CD4-positive, alpha-beta T cell (primary cell): Measurements from ENCODE around the gene DSG1. TPM values are rescaled to one million over a fixed set of nuclear protein-coding genes. Genes with fewer than 3 reads are reported as not detected.

Source experiments
- ATAC-seq: fragments of 200-7000 bp; cut with Tn5 transposase; one replicate; pipeline ENCODE4 v1.10.0; 2022; ENCODE audit warnings: mild to moderate bottlenecking; ENCODE audit not compliant: poor library complexity
- CTCF ChIA-PET: fragments of 350-600 bp; sonication (Branson Sonifier 250); formaldehyde crosslinking; loops from one replicate; lab custom pipeline; 2021; ENCODE audit warnings: antibody characterized with exemption, inconsistent platforms; lab: Charles Lee
- POLR2A ChIA-PET: fragments of 350-600 bp; sonication (Branson Sonifier 250); formaldehyde crosslinking; loops from one replicate; lab custom pipeline; 2021; ENCODE audit warnings: antibody characterized with exemption, inconsistent platforms; lab: Charles Lee
- DNase-seq, 14 experiments: peaks; one replicate each; pipeline ENCODE4 v3.0.0-alpha.2; 2013 to 2020; ENCODE audit warnings: mixed read lengths in 2 of 14
- H3K27ac ChIP-seq, 2 donors: one replicate each; pipeline versions ENCODE4 v1.5.1 to v1.7.0; 2013; ENCODE audit warnings: low read length in 2 of 2, low read depth in 1 of 2, mild to moderate bottlenecking in 1 of 2
- H3K27me3 ChIP-seq, 2 experiments: 1 replicate in 1 of 2; 2 replicates in 1 of 2; pipeline versions ENCODE4 v1.6.1 to v1.7.0; 2013; ENCODE audit warnings: low read length in 2 of 2, control low read depth in 1 of 2, mild to moderate bottlenecking in 1 of 2, moderate library complexity in 1 of 2; ENCODE audit not compliant: insufficient read depth in 2 of 2, control insufficient read depth in 1 of 2
- H3K36me3 ChIP-seq: one replicate; pipeline ENCODE4 v1.6.1; 2013; ENCODE audit warnings: low read length, control low read depth; ENCODE audit not compliant: insufficient read depth
- H3K4me1 ChIP-seq: one replicate; pipeline ENCODE4 v1.6.1; 2013; ENCODE audit warnings: low read length, control low read depth; ENCODE audit not compliant: insufficient read depth
- H3K4me3 ChIP-seq: one replicate; pipeline ENCODE4 v1.5.1; 2013; ENCODE audit warnings: mild to moderate bottlenecking, low read length, moderate library complexity
- H3K9me3 ChIP-seq, 2 experiments: 1 replicate in 1 of 2; 2 replicates in 1 of 2; pipeline versions ENCODE4 v1.6.1 to v1.7.0; 2013; ENCODE audit warnings: low read length in 2 of 2, mild to moderate bottlenecking in 2 of 2, control low read depth in 1 of 2, moderate library complexity in 1 of 2; ENCODE audit not compliant: control insufficient read depth in 1 of 2, insufficient read depth in 1 of 2
- H3K27ac Mint-ChIP-seq: one replicate; pipeline ENCODE4 v1.8.0; 2020; ENCODE audit warnings: mixed read lengths
- H3K27me3 Mint-ChIP-seq: one replicate; pipeline ENCODE4 v1.8.0; 2021; ENCODE audit warnings: mixed read lengths
- H3K36me3 Mint-ChIP-seq: one replicate; pipeline ENCODE4 v1.8.0; 2021; ENCODE audit warnings: low read depth, mixed read lengths
- H3K4me1 Mint-ChIP-seq: one replicate; pipeline ENCODE4 v1.8.0; 2021; ENCODE audit warnings: low read depth, mixed read lengths
- H3K4me3 Mint-ChIP-seq: one replicate; pipeline ENCODE4 v1.8.0; 2020; ENCODE audit warnings: mild to moderate bottlenecking, mixed read lengths
- H3K9me3 Mint-ChIP-seq: one replicate; pipeline ENCODE4 v1.8.0; 2020; ENCODE audit warnings: mixed read lengths
- intact Hi-C, 2 experiments: fragments of 100-400 bp; cut with DNase I in 1 of 2; cut with micrococcal nuclease in 1 of 2; formaldehyde crosslinking; loops; one replicate each; pipeline versions ENCODE4 v1.15.1 to v1.9.0; 2023 to 2025; cut with DNase I, micrococcal nuclease
- total RNA-seq, 174 experiments: library from RNA in 2 of 174; stranded (reverse) in 2 of 174; gene quantifications; one replicate each; pipeline ENCODE4 v1.2.3 and lab custom pipeline; 2021 to 2026
- TF ChIP-seq, protein P1 (sequence below): fragments of 200-600 bp; IDR thresholded peaks from one replicate; pipeline ENCODE4 v1.8.0; 2022; ENCODE audit warnings: antibody characterized with exemption, mild to moderate bottlenecking

The DSG1 gene
- total RNA-seq, 2 experiments from 2014 or later: not detected

DNA sequence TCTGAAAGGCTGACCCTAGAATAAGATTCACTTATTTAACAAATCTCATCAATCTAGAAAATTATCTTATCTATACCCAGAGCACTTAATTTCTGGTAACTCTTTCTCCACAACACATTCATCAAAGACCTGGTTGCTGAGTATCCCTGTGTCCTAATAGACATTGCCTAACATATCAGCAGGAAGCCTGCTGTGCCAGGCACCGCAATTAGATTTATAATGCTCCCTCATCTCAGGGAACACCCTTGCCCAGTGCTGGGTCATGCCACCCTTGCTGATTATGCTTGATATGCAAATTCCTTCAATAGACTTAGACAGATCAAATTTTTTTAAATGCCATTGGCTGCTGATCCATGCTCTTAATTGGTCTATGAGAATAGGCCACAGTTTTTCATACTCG is 3.8 kb downstream of the DSG1 start:
- Histone ChIP-seq H3K4me3 (no peak overlapping the region), H3K27me3 (no peaks in the 10 kb centered on the region), H3K27ac (no peak overlapping the region), H3K4me1 (no peaks in the 10 kb centered on the region), H3K9me3 (no peaks in the 10 kb centered on the region), H3K36me3 (no peaks in the 10 kb centered on the region)
- ChIA-PET POLR2A (no interaction called here), CTCF (no interaction called here)
- intact Hi-C loops: no loop called here
- Mint-ChIP-seq H3K36me3 (no peaks in the 10 kb centered on the region), H3K9me3 (no peaks in the 10 kb centered on the region), H3K27me3 (no peaks in the 10 kb centered on the region), H3K4me3 (no peak overlapping the region), H3K4me1 (no peaks in the 10 kb centered on the region), H3K27ac (no peak overlapping the region)
- DNase-seq: no peak
- no peak for ATAC-seq
- TF ChIP-seq, protein P1, sequence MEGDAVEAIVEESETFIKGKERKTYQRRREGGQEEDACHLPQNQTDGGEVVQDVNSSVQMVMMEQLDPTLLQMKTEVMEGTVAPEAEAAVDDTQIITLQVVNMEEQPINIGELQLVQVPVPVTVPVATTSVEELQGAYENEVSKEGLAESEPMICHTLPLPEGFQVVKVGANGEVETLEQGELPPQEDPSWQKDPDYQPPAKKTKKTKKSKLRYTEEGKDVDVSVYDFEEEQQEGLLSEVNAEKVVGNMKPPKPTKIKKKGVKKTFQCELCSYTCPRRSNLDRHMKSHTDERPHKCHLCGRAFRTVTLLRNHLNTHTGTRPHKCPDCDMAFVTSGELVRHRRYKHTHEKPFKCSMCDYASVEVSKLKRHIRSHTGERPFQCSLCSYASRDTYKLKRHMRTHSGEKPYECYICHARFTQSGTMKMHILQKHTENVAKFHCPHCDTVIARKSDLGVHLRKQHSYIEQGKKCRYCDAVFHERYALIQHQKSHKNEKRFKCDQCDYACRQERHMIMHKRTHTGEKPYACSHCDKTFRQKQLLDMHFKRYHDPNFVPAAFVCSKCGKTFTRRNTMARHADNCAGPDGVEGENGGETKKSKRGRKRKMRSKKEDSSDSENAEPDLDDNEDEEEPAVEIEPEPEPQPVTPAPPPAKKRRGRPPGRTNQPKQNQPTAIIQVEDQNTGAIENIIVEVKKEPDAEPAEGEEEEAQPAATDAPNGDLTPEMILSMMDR: no peak

DNA sequence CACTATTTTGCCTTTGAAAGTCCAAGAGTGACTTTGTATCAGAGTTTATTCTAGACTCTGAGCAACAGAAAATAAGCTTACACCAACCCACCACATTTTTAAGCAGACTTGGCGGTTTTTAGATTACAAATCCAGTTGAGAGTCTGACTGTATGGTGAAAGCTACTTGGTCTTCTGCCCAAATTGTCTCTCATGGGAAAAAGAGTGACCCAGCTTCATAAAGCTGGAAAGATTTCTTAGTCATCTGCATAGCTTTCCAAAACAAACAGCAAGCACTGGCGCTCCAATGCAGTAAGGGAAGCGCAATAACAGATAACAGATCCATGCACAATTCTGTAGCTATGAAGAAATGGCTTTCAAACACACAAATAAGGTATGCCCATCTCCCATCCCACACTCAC is 7.1 kb downstream of the DSG1 start:
- no peak overlapping the region for H3K27ac ChIP-seq
- Mint-ChIP-seq H3K36me3 (no peaks in the 10 kb centered on the region), H3K9me3 (no peaks in the 10 kb centered on the region), H3K4me3 (no peak overlapping the region), H3K27ac (no peak overlapping the region), H3K4me1 (no peaks in the 10 kb centered on the region), H3K27me3 (no peaks in the 10 kb centered on the region)
- ATAC-seq: no peak
- no peaks in the 10 kb centered on the region for H3K36me3 ChIP-seq
- POLR2A ChIA-PET: no interaction called here
- H3K9me3 ChIP-seq: no peaks in the 10 kb centered on the region
- no peak for DNase-seq
- no peaks in the 10 kb centered on the region for H3K4me1 ChIP-seq
- H3K27me3 ChIP-seq: no peaks in the 10 kb centered on the region
- intact Hi-C loops: no loop called here
- no peak overlapping the region for H3K4me3 ChIP-seq
- CTCF ChIA-PET: no interaction called here
- TF ChIP-seq, protein P1: no peak

DNA sequence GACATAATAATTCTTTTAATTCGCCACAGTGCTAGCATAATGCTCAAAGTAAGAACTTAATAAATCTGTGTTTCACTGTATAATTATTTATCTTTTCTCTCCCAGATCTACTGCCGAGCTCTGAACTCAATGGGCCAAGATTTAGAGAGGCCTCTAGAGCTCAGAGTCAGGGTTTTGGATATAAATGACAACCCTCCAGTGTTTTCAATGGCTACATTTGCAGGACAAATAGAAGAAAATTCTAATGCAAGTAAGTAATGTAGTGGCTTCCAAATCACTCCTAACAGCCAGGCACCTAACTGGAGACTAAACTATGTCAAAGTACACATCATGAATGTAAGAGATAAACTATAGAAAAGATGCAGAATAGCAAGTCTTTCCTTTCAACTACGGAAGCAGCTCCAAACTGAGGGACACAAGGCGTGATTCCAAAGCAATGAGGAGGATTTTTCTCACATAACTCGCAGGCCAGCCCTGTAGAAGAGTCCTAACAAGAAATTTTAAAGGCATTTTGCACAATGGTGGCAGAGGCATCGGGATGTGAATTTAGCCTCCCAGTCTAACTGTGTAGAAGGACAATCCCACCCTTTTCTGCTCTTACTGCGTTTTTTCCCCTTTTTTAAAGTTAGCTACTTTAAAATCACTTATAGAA is 12.0 kb downstream of the DSG1 start:
- no peaks in the 10 kb centered on the region for H3K27me3 Mint-ChIP-seq
- H3K4me1 Mint-ChIP-seq: no peaks in the 10 kb centered on the region
- H3K4me3 Mint-ChIP-seq: no peak overlapping the region
- no peak overlapping the region for H3K27ac ChIP-seq
- TF ChIP-seq, protein P1: no peak
- no peaks in the 10 kb centered on the region for H3K9me3 Mint-ChIP-seq
- no peak overlapping the region for H3K27ac Mint-ChIP-seq
- H3K27me3 ChIP-seq: no peaks in the 10 kb centered on the region
- no peaks in the 10 kb centered on the region for H3K4me1 ChIP-seq
- H3K36me3 Mint-ChIP-seq: no peaks in the 10 kb centered on the region
- H3K36me3 ChIP-seq: no peaks in the 10 kb centered on the region
- ChIA-PET CTCF (no interaction called here), POLR2A (no interaction called here)
- DNase-seq (no peak), ATAC-seq (no peak)
- no peak overlapping the region for H3K4me3 ChIP-seq
- intact Hi-C loops: loop anchor here in 1 of 2 experiments (10.0 kb wide), 1 partner anchor 55 kb away; no protein-coding TSS in a partner anchor
- no peaks in the 10 kb centered on the region for H3K9me3 ChIP-seq
